SK-N-DZ (cell line): ENCODE results near the gene MYBBP1A.

Experiments
- DNase-seq: peaks from one replicate; pipeline ENCODE4 v3.0.0-alpha.2; 2015; ENCODE audit warnings: low spot score

The MYBBP1A gene

DNA sequence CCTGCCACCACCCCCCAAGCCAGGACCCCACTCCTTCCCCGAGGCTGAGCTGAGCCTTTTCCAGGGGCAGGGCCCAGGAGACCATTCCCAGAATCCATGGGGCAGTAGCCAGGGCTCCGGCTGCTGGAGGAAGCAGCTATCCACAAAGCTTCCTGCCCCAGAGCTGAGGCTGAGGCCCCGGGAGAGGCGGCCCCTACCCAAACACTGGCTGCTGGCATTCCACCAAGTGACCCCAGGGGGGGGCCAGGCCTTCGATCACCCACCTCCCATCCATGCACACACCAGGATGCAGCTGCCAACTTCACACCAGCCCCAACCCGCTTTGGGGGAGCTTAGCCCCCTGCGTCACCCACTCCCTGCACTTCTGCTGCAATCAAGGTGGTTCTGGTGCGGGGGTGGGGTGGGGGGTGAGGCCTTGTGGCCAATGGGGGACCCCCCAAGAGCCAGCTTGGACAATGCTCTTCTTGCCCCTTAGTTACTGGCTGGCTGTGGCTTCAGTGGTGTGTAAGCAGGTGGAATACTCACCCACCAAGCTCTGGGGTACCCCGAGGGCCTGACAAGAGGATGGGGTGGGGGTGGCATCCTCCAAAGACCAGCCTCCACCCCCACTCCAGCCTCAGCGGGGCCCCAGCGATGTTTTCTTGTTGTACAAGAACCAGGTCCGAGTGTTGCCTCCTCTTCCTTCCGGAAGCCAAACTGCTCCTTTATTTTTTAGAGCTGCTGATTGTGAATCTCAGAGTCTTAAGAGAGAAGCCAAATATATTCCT lies 16.8 kb downstream of the MYBBP1A start:
- DNase-seq: no peak

GRCh38 chr17:4537451-4538235 lies 17.5 kb downstream of the MYBBP1A start:
- no peak for DNase-seq

GRCh38 chr17:4536742-4537411 lies 18.3 kb downstream of the MYBBP1A start:
- DNase-seq: no peak

DNA sequence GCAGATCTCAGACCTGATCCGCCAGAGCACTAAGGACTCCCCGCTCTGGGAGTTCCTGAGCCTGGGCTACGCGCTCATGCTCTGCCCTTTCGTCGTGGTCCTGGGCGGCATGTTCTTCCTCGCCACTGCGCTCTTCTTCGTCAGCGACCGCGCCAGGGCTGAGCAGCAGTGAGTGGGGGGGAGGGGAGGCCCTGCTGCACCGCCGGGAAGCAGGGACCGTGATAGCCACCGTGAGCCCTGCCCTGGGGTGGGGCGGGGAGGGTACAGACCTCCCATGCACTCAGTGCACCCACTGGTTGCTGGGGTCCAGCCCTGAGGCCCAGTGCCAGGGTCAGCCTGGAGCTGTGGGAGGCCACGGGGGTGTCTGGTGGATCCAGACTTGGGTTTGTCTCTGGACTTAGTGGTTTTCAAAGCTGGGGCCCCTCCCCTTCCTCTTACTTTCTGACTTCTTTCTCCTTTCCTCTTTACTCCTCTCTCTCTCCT lies 18.9 kb downstream of the MYBBP1A start:
- no peak for DNase-seq

GRCh38 chr17:4535667-4536258 lies 19.4 kb downstream of the MYBBP1A start:
- DNase-seq: no peak

GRCh38 chr17:4534928-4535666 lies 20.1 kb downstream of the MYBBP1A start:
- no peak for DNase-seq

DNA sequence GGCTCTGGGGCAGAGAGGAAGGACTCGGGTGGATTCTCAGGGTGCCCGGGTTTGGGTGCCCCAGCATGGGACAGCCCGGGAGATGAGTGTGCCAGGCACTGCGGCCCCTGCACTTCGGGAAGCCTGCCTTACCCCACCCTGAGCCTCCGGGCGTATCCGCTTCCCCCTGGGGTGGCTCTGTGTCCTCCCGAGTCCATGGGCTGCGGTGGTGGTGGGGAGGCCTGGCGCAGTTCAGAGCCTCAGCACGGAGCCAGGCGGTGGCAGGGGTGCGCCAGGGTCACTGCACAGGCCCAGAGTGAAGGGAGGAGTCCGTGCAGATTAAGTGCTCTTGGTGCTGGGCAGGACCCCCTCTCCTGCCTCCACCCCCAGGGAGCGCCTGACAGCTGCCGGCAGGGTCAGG lies 20.7 kb downstream of the MYBBP1A start:
- DNase-seq: no peak

GRCh38 chr17:4533523-4534504 lies 21.4 kb downstream of the MYBBP1A start:
- DNase-seq: peak; percentile 51

DNA sequence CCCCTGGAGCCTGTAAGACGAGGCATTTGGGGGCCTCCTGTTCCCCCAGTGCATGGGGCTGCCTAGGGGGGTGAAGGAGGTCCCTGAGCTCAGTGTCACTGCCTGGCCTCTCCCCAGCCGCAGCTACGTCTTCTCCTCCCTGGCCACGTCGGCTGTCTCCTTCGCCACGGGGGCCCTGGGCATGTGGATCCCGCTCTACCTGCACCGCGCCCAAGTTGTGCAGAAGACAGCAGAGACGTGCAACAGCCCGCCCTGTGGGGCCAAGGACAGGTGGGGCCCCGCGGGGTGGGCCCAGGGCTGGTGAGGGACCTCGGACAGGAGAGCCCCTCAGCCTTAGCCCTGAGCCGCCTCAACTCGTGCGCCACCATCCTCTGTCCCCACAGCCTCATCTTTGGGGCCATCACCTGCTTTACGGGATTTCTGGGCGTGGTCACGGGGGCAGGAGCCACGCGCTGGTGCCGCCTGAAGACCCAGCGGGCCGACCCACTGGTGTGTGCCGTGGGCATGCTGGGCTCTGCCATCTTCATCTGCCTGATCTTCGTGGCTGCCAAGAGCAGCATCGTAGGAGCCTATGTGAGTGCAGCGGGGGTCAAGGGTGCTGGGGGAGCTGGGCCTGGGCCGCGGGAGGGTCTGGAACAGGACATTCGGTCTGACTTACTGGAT lies 22.2 kb downstream of the MYBBP1A start:
- no peak for DNase-seq

DNA sequence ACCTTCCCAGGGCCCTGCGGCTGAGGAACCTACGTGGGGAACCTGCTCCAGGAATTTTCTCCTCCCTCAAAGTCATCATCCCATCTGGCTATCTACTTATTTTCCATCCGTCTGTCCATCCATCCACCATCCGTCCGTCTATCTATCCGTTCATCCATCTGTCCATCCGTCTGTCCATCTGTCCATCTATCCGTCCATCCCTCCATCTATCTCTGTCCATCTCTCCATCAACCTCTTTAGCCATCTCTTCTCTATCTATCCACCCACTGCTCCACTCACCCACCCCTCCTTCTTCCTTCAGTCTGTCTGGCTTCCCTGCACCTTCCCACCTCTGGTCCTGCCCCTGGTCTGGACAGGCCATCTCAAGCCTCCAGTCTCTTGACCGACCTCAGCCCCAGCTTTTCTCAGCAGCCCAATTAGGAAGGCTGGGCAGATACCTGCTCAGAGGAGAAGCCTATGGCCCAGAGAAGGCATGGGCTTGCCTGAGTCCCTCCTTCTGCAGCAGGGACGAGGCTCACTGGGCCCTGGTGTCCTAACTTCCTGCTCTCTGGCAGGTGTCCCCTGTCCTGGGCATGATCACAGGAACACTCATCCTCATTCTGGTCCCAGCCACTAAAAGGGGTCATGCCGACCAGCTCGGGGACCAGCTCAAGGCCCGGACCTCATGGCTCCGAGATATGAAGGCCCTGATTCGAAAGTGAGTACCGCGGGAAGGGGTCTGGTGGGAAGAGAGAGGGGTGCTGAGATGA lies 23.0 kb downstream of the MYBBP1A start:
- no peak for DNase-seq

GRCh38 chr17:4530799-4531730 lies 24.1 kb downstream of the MYBBP1A start:
- DNase-seq: no peak

GRCh38 chr17:4529533-4530152 lies 25.5 kb downstream of the MYBBP1A start:
- no peak for DNase-seq

DNA sequence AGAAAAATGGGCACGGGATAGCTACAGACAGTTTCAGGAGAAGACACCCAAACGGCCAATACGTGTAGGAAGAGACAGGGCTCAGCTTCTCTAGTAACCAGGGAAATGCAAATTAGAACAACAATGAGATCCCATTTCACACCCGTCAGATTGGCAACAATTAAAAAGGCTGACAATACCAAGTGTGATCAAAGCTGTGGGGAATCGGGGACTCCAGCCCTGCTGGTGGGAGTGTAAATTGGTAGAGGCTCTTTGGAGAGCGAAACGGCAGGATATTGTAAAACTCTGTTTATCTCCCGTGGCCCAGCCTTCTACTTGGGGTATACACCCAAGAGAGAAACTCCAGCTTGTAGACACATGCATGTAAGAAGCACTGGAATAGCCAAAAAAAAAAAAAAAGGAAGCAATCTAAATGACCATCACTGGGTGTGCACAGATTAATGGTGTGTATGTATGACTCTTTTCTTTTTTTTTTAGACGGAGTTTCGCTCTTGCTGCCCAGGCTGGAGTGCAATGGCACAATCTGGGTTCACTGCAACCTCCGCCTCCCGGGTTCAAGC lies 27.5 kb downstream of the MYBBP1A start:
- no peak for DNase-seq

DNA sequence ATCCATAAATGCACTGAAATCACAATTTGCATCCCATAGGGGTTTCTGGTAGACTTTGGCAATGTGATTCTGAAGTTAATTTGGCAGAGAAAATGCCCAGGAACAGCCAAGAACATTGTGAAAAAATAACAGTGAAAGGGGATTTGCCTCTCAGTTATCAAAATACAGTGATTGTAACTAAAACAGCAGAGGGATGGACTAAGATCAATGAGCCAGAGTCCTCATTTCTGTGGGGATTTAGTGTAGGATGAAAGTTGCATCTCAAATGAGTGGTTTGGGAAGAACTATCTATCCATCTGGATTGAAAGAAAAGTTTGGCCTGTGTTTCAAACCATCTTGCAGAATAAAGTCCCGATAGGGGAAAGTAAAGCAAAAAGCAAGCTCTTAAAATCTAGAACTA lies 28.1 kb downstream of the MYBBP1A start:
- DNase-seq: no peak

- DNase-seq: no peak
These were observed 29.3 kb downstream of the MYBBP1A start for GRCh38 chr17:4525691-4526397.

DNA sequence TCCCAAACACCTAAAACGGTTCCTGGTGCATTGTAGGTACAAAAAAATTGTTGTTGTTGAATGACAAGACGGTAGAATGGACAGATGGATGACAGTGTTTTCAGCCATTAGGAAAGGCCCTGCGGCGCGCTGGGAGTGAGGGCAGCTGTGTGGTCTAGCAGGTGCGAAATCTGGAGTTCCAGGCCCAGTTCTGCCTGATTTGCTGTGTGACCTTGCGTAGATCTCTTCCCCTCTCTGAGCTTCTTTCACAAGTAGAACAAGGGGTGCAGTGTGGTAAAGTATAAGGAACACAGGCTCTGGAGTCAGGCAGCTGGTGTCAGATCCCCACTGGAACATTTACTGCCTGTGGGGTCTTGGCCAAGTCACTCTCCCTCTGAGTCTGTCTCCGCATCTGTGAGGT lies 31.2 kb downstream of the MYBBP1A start:
- no peak for DNase-seq
